Suprapubic skin (tissue), 3 donors: ENCODE data around the gene DRD4.

Source experiments
- POLR2A ChIP-seq, 2 donors: fragments of 450-650 bp; IDR thresholded peaks; one replicate each; pipeline ENCODE4 v1.6.1; 2017; ENCODE audit warnings: antibody characterized with exemption in 2 of 2, mild to moderate bottlenecking in 2 of 2, moderate library complexity in 2 of 2
- TF ChIP-seq, protein P1 (sequence below), 2 donors: fragments of 200-600 bp in 1 of 2; fragments of 450-650 bp in 1 of 2; sonication (generic) in 1 of 2; IDR thresholded peaks; one replicate each; pipeline ENCODE4 v1.5.1; 2016 to 2019; ENCODE audit warnings: antibody characterized with exemption in 2 of 2, mild to moderate bottlenecking in 1 of 2, moderate library complexity in 1 of 2

DNA sequence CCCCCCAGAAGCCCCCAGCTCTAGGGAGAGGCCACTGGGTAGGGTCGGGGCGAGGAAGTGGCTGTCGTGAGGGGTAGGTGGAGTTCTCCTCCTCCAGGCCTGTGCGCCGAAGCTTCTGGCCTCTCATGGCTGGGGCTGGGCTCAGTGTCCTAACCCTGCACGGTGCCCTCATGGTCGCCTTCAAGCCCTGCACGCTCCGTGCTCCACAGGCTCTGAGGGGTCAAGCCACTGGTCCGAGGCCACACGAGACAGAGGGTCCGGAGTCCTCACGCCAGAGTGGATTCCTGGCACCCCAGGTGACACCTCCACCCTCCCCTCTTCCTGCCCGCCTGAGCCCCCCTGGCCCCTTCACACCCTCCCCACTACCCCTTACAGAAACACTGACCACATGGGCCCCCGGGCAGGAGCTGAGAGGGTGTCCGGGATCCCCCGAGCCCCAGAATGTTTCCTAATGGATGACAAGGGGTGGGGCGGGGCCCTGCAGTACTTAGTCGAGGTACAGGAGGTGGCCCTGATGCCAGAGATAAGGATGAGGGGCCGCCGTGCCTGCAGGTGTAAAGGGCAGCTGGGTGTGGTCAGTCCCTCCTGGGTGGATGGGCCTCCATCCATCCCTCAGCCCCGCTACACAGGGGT lies 11.3 kb upstream of the DRD4 start:
- TF ChIP-seq, protein P1, sequence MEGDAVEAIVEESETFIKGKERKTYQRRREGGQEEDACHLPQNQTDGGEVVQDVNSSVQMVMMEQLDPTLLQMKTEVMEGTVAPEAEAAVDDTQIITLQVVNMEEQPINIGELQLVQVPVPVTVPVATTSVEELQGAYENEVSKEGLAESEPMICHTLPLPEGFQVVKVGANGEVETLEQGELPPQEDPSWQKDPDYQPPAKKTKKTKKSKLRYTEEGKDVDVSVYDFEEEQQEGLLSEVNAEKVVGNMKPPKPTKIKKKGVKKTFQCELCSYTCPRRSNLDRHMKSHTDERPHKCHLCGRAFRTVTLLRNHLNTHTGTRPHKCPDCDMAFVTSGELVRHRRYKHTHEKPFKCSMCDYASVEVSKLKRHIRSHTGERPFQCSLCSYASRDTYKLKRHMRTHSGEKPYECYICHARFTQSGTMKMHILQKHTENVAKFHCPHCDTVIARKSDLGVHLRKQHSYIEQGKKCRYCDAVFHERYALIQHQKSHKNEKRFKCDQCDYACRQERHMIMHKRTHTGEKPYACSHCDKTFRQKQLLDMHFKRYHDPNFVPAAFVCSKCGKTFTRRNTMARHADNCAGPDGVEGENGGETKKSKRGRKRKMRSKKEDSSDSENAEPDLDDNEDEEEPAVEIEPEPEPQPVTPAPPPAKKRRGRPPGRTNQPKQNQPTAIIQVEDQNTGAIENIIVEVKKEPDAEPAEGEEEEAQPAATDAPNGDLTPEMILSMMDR (IDR thresholded peaks at IDR 0.05), result no peak
- no peak for TF ChIP-seq POLR2A (IDR thresholded peaks at IDR 0.05)
